Suppressor macrophage (primary cell): ENCODE results near the gene VN1R5.
"Not testable (repeated sequence)": the region's sequence is repeated elsewhere in the genome, so short reads cannot be mapped to it uniquely, and the experiment has no call there.

Experiments
- DNase-seq, 4 experiments: peaks; one replicate each; pipeline ENCODE4 v3.0.0-alpha.2; 2020 to 2022
- total RNA-seq, 17 experiments: gene quantifications; one replicate each; lab custom pipeline; 2026; ENCODE audit warnings: mixed read lengths in 6 of 17, inconsistent platforms in 3 of 17; lab: John Stamatoyannopoulos, UW

Gene VN1R5
- total RNA-seq, result 0 to 0.99 (median 0) reads per million in 17 experiments

DNA sequence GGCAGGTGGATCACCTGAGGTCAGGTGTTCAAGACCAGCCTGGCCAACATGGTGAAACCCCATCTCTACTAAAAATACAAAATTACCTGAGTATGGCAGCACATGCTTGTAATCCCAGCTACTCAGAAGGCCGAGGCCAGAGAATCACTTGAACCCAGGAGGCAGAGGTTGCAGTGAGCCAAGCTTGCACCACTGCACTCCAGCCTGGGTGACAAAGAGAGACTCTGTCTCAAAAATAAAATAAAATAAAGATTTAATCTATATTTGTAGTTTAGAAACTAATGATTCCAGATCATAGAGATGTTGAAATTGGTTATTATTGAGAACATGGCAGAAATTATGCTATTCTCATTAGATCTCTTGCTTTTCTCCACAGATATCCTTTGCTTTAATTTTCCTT lies at the start of gene VN1R5:
Gene VN1R5, plus strand, starts transcription at position 301 of the 400 bp plus-strand sequence.
- DNase-seq, result not testable (repeated sequence)

DNA sequence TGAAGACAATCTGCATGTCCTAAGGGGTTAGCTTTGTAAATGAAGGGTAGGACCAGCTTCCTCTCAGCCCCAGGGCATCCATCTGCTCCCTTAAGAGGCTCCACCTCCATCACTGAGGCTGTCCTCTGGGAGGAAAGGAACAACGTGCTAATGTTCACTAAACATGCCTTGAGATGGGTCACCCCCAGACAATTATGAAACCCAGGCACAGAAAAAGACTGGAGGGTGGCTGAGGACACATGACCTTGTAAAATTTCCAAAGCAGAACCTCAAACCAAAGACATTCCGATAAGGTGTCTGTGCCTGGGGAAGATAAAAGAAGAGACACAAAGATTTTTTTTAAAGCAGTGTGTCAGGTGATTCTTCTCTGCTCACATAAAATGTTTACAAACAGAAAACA lies 46.5 kb upstream of the VN1R5 start:
- peak in 3 of 4 experiments; percentile 14 to 20 (median 16) for DNase-seq

DNA sequence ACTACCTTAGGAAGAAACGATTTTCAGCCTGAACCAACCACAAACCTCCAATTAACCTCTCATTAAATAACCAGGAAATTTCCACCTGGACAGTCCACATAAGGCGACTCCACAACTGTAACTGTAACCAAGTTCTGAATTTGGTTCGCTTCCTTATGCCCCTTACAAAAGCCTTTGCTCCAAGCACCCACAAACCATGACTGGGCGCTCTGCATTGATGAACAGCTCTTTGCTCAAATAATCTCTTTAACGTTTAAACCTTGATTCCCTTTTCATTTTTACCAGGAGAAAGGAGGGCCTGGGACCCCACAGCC lies 45.9 kb upstream of the VN1R5 start:
- DNase-seq, result no peak

GRCh38 chr1:247210376-247211117 lies 45.3 kb upstream of the VN1R5 start:
- DNase-seq, result peak; percentile 97 to 99 (median 99)

DNA sequence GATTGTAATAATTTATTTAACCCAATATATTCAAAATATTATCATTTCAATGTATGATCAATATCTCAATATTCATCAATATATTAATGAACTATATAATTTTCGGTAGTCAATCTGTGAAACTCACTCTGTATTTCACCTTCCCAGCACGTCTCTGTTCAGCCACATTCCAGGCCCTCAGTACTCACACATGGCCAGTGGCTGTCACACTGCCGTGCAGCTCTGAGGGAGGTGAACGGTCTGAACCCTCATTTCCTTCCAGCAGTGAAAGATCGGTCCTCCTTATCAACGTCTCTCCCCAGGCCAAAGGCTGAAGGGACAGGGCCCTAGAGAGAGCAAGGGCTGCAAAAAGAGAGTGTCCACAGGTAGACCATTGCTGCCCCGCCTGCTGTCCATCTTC lies 44.5 kb upstream of the VN1R5 start:
- no peak for DNase-seq

DNA sequence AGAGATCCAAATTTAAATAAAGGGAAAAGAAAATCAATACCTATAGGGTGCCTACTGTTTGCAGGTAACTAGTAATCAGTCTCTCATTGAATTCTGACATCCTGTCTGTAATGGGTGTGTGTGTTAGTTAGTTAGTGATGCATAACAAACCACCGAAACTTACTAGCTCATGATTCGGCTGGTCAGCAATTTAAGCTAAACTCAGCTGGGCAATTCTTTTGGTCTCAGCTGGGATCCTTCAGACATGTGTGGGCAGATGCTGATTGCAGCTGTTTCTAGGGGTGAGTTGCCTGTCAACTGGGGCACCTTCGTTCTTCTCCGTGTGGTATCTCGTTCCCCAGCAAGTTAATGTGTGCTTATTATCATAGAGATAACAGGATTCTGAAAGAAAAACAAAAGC lies 43.9 kb upstream of the VN1R5 start:
- DNase-seq, result peak in 1 of 4 experiments; percentile 4

GRCh38 chr1:247212627-247213617 lies 43.0 kb upstream of the VN1R5 start:
- no peak for DNase-seq

DNA sequence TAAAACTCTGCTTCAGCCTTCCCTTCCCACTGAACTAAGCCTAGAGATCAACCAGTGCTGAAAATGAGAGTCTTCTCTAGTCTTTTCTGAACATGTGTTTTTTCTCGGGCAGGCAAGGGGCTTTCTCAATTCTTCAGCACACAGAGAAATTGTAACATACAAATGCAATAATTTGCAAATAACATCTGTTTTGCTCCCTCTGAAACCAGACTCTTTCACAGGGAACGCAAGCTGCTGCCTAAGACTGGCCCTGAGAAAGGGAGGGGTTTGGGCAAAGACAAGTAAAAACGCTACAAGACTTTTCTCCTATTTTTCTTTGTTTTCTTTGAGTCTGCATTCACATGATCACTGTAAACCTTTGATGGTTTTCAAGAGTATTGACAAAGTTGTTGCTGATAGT lies 39.6 kb upstream of the VN1R5 start:
- DNase-seq, result no peak

DNA sequence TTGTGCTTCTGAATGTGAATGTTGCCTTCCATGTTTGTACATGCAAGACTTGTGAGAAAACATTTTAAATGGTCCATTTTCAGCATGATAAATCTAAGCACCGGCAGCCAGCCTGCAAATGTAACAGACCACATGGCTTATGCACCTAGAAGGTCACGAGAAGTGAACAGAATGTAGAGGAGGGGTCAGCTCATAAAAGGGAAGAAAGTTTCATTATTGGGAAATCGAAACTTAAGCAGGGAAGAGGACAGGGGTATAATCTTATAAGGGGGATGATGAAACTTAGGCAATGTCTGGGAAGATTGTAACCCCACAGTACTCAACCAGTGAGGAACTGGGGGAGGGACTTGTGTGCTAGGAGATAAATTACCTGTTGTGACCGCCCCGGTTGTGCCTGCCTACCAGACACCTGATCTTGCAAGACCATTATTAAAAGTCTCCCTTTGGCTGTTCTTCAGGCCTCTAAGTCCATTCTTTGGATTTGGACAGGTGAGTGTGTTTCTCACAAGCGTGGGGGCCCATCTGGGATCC lies 37.7 kb upstream of the VN1R5 start:
- DNase-seq, result peak in 3 of 4 experiments; percentile 6 to 35 (median 35)

DNA sequence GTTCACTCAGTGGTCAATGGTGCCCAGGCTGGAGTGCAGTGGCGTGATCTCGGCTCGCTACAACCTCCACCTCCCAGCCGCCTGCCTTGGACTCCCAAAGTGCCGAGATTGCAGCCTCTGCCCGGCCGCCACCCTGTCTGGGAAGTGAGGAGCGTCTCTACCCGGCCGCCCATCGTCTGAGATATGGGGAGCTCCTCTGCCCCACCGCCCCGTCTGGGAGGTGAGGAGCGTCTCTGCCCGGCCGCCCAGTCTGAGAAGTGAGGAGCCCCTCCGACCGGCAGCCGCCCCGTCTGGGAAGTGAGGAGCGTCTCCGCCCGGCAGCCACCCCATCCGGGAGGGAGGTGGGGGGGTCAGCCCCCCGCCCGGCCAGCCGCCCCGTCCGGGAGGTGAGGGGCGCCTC lies 35.6 kb upstream of the VN1R5 start:
- not testable (repeated sequence) for DNase-seq

DNA sequence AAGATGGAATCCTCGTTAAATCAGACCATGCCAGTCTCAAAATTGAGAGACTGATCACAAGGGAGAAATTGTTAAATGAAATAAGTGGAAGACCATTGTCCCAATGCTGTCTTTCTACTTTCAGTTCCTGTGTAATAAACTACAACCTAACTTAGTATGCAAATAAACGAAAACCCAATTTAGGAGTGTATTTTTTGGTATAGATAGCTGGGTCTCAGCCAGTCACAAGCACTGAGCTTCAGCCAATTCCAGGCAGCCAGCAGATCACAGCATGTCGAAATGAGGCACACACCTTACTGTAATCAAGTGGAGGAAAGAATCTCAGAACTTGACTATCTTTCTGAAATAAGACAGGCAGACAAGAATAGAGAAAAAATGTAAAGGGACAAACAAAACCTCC lies 33.0 kb upstream of the VN1R5 start:
- DNase-seq, result no peak

- no peak for DNase-seq
Observed at GRCh38 chr1:247224822-247225221, 31.1 kb upstream of the VN1R5 start.

DNA sequence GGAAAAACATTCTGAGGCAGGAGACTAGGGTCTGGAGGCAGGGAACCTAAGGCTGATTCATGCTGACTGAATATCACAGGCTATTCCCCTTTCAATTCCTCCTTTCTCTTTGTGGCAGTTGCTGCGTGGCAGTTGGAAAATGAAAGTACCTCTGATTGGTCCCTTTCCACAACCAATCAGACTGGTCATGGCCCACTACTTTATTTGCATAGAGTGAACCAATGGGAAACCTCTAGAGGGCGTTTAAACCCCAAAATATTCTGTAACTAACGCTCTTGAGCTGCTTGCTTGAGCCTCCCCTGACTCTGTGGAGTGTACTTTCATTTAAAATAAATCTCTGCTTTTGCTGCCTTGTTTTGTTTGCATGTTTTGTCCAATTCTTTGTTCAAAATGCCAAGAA lies 27.7 kb upstream of the VN1R5 start:
- peak in 3 of 4 experiments; percentile 21 to 33 (median 28) for DNase-seq

GRCh38 chr1:247241691-247242090 lies 14.2 kb upstream of the VN1R5 start:
- peak; percentile 3 to 35 (median 11) for DNase-seq

DNA sequence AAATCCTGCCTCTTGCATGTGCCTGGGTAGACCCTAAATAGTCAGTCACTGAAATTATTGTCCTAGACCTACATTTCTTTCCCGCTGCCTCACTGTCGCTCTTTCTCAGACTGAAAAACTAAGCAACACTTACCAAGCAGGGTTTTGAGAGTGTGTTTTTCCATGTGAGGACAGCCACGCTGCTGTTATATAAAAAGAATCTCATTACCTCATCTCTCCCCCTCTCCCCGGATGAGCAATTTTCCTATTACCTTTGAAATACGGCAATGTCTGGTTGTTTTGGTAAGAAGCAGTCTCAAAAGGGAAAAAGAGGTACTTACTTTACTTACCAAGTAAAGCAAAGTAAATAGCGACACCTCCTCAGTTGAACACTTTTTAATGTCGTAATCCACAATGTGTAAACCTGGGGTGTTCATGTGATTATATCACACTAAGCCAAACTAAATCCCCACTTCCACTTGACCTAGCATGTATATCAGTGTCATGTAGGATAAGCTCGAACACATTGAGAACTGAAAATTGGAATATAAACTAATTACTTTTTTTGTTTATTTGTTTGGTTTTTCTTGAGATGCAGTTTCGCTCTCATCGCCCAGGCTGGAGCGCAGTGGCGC lies 12.2 kb upstream of the VN1R5 start:
- no peak for DNase-seq

DNA sequence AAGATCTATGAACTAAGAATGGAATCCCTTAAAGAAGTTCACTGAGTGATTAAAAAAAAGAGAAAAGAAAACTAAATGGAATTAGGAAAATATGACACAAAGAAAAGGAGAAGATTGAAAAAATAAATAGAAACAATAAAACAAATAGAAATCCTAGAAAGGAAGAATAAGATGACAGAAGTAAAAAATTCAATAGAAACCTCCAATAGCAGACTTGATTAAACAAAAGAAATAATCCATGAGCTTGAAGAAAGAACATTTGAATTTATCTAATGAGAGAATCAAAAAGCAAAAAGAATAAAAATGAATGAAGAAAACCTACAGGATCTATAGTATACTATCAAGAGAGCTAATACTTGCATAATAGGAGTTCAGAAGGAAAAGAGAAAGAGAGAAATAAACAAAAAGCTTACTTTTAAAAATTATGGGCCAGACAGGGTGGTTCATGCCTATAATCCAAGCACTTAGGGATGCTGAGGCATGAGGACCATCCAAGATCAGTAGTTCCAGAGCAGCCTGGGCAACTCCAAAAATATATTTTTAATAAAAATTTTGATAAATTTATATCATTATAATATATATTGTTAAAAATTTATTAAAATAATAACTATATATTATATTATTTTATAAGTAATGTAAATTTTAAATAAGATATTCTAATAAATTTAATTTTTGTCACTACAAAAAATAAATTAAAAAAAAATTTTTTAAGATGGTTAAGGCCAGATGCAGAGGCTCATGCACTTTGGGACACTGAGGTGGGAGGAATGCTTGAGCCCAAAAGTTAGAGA lies 9.4 kb upstream of the VN1R5 start:
- DNase-seq, result no peak

- no peak for DNase-seq
Observed at GRCh38 chr1:247247568-247247967, 8.3 kb upstream of the VN1R5 start.

GRCh38 chr1:247266053-247266452 lies 10.2 kb downstream of the VN1R5 start:
- DNase-seq, result no peak

GRCh38 chr1:247268390-247269045 lies 12.6 kb downstream of the VN1R5 start:
- DNase-seq, result no peak

- DNase-seq, result no peak
Observed at GRCh38 chr1:247269133-247269532, 13.3 kb downstream of the VN1R5 start.

DNA sequence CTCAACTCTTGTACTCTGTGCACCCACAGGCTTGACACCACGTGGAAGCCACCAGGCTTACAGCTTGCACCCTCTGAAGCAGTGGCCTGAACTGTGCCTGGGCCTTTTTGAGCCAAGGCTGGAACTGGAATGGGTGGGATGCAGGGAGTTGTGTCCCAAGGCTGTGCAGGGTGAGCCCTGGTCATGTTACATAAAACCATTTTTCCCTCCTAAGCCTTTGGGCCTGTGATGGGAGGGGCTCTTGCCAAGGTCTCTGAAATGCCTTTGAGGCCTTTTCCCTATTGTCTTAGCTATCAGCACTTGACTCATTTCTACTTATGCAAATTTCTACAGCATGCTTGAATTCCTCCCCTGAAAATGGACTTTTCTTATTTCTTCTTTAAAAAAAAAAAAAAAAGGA lies 14.1 kb downstream of the VN1R5 start:
- no peak for DNase-seq
